HG03045 (cell line): ENCODE data around the gene GAB4.
"Not testable (repeated sequence)": the region's sequence is repeated elsewhere in the genome, so short reads cannot be mapped to it uniquely, and the experiment has no call there.

Experiments used
- ATAC-seq: cut with Tn5 transposase; IDR thresholded peaks from one replicate; pipeline ENCODE4 v1.9.1; 2021; ENCODE audit warnings: mild to moderate bottlenecking, moderate library complexity; ENCODE audit not compliant: unreplicated experiment

GAB4 gene

DNA sequence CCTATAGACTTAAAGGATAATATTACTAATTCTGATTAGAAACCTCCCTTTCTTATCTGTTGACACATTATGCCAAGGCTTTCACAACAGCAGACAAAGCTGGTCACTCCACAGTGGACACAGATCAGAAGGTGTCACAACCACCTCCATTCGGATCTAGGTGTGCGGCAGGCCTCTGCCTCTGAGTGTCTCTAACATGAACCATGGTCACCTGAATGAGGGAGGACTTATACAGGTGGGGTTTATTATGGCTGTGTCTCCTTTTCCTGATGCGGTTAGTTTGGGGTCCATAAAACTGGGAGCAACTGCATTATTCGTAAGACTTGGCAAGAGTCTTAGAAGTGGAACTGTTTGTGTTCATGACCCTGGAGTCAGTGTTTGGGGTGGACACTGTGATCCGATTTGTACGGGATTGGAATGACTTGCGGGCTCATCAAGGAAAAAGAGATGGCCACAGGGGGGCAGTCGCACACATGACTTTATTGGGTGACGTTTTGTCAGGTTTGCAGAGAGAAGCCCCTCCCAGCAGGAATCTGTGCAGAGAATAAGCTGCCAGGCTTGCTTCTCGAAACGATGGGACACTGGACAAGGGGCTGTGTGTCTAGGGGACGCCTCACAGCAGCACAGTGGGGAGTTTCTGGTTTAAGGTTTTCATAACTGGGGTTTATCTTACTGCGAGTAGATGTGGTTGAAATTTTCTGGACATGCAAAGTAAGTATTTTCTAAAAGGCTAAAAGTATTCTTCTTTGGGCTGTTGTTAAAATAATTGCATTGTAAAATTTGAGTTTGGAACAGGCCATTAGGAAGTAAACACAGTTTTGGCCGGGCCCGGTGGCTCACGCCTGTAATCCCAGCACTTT is 90.6 kb downstream of the GAB4 start:
- no peak for ATAC-seq

DNA sequence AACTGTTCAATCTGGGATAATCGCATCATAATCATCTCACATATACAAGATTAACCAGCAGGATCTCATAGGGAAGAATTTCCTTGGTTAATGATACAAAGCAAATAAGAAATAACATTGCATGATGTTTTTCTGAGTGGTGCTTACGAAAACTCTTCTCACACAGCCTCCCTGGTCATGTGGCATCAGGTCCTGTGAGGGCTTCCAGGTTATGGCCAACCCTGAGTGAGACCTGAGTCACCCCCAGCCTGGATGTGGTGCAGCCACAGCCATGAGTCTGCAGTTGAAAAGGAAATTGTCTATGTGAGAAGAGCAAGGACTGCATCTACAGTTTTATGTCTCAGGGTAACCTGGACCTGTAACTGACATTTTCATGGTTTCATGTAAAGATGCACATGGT is 92.3 kb downstream of the GAB4 start:
- ATAC-seq, result no peak

- not testable (repeated sequence) for ATAC-seq
Measured at GRCh38 chr22:16914911-16915310, 93.1 kb downstream of the GAB4 start.

- ATAC-seq, result no peak
Measured at GRCh38 chr22:16914006-16914405, 94.0 kb downstream of the GAB4 start.

DNA sequence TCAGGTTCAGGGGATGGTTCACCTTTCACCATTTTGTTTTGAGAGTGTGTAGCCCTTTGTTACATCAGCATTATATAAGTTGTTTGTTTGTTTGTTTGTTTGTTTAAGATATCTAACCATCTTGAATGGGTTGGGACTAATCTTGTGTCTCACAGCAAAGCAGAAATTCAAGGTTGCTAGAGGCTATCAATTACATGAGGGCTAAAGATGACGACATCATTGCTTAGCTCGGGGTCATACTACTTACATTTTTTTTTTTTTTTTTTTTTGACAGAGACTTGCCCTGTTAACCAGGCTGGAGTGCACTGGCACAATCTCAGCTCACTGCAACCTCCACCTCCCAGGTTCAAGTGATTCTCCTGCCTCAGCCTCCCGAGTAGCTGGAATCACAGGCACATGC is 95.7 kb downstream of the GAB4 start:
- no peak for ATAC-seq
